Caco-2 (cell line): ENCODE measurements around the gene SLC22A13. TPM values are rescaled to one million over a fixed set of nuclear protein-coding genes. Genes with fewer than 3 reads are reported as not detected.
"Not testable (repeated sequence)": the region's sequence is repeated elsewhere in the genome, so short reads cannot be mapped to it uniquely, and the experiment has no call there.

Experiments
- BruUV-seq: library from RNA; stranded (reverse); fragments of 400-500 nt; replicated peaks from 2 replicates; lab custom pipeline; 2021; lab: Mats Ljungman, UMichigan
- CTCF ChIA-PET: fragments of 300-600 bp; sonication (Branson Sonifier 250); formaldehyde crosslinking; loops from one replicate; lab custom pipeline; 2022; ENCODE audit warnings: antibody characterized with exemption; lab: Charles Lee
- POLR2A ChIA-PET: fragments of 300-600 bp; sonication (Branson Sonifier 250); formaldehyde crosslinking; loops from one replicate; lab custom pipeline; 2022; ENCODE audit warnings: antibody characterized with exemption; lab: Charles Lee
- DNase-seq, 2 experiments: peaks; one replicate each; pipeline versions ENCODE4 v3.0.0 to v3.0.0-alpha.2; 2020 to 2022
- H3K27me3 ChIP-seq: replicated peaks from 2 replicates; pipeline ENCODE4 v1.6.0; 2011; ENCODE audit warnings: low read length; ENCODE audit not compliant: control insufficient read depth, insufficient read depth
- H3K36me3 ChIP-seq: 2 replicates; pipeline ENCODE4 v1.5.1; 2011; ENCODE audit warnings: low read length; ENCODE audit not compliant: control insufficient read depth, insufficient read depth
- H3K4me1 ChIP-seq: fragments of 250-450 bp; sonication (Bioruptor Pico); 2 replicates; pipeline ENCODE4 v1.5.1; 2020; ENCODE audit warnings: mild to moderate bottlenecking
- H3K4me3 ChIP-seq: 2 replicates; pipeline ENCODE4 v1.5.1; 2011; ENCODE audit warnings: low read depth, mild to moderate bottlenecking, control low read depth, low read length
- H3K9me3 ChIP-seq: fragments of 250-450 bp; sonication (Bioruptor Pico); 2 replicates; pipeline ENCODE4 v1.5.1; 2020; ENCODE audit warnings: mild to moderate bottlenecking, moderate library complexity
- H3K27ac Mint-ChIP-seq: one replicate; pipeline ENCODE4 v1.8.0; 2022; ENCODE audit warnings: mixed read lengths; ENCODE audit not compliant: unreplicated experiment
- H3K27me3 Mint-ChIP-seq: one replicate; pipeline ENCODE4 v1.8.0; 2022; ENCODE audit warnings: mixed read lengths; ENCODE audit not compliant: insufficient read depth, unreplicated experiment
- H3K36me3 Mint-ChIP-seq: one replicate; pipeline ENCODE4 v1.8.0; 2022; ENCODE audit warnings: mild to moderate bottlenecking, mixed read lengths; ENCODE audit not compliant: insufficient read depth, unreplicated experiment
- H3K4me1 Mint-ChIP-seq: one replicate; pipeline ENCODE4 v1.8.0; 2022; ENCODE audit warnings: low read depth, mixed read lengths; ENCODE audit not compliant: unreplicated experiment
- H3K4me3 Mint-ChIP-seq: one replicate; pipeline ENCODE4 v1.8.0; 2022; ENCODE audit warnings: mild to moderate bottlenecking, moderate library complexity, mixed read lengths; ENCODE audit not compliant: unreplicated experiment
- H3K9me3 Mint-ChIP-seq: one replicate; pipeline ENCODE4 v1.8.0; 2022; ENCODE audit warnings: mixed read lengths; ENCODE audit not compliant: unreplicated experiment
- CTCF ChIP-seq, 2 experiments: fragments of 200-600 bp in 1 of 2; IDR thresholded peaks; 1 replicate in 1 of 2; 2 replicates in 1 of 2; pipeline versions ENCODE4 v1.5.1 to v1.8.0; 2011 to 2022; ENCODE audit warnings: antibody characterized with exemption in 1 of 2, control low read depth in 1 of 2, inconsistent platforms in 1 of 2, low read depth in 1 of 2, low read length in 1 of 2, mild to moderate bottlenecking in 1 of 2, moderate library complexity in 1 of 2; ENCODE audit not compliant: insufficient read depth in 1 of 2, severe bottlenecking in 1 of 2, unreplicated experiment in 1 of 2
- intact Hi-C: fragments of 100-400 bp; cut with micrococcal nuclease; formaldehyde crosslinking; loops from one replicate; pipeline ENCODE4 v1.10.0; 2022; ENCODE audit not compliant: unreplicated experiment
- total RNA-seq: library from RNA; stranded (reverse); gene quantifications from 2 replicates; pipeline ENCODE4 v1.2.3, GENCODE V29; 2022

Gene SLC22A13
- total RNA-seq, 1 experiment from 2014 or later: 0.36 TPM

- ChIA-PET POLR2A (no interaction called here), CTCF (no interaction called here)
- Histone ChIP-seq H3K9me3 (no peaks in the 10 kb centered on the region), H3K4me3 (no peak overlapping the region), H3K27me3 (no peaks in the 10 kb centered on the region), H3K36me3 (no peaks in the 10 kb centered on the region), H3K4me1 (no peaks in the 10 kb centered on the region)
- H3K9me3 Mint-ChIP-seq: peaks cover 8% of the 10 kb centered on the region
- DNase-seq: no peak
- no peaks in the 10 kb centered on the region for H3K4me1 Mint-ChIP-seq
- BruUV-seq: no TSS peak
- intact Hi-C loops: no loop called here
- H3K36me3 Mint-ChIP-seq: no peaks in the 10 kb centered on the region
- no peak for TF ChIP-seq CTCF (IDR thresholded peaks at IDR 0.05; ENCODE audit: insufficient read depth in 1 of 2, low read depth in 1 of 2, low read length in 1 of 2, severe bottlenecking in 1 of 2, unreplicated experiment in 1 of 2)
- H3K27ac Mint-ChIP-seq: no peak overlapping the region
- H3K4me3 Mint-ChIP-seq: no peak overlapping the region
- H3K27me3 Mint-ChIP-seq: peaks cover 6% of the 10 kb centered on the region
These were observed 19.1 kb downstream of the SLC22A13 start for GRCh38 chr3:38284756-38285150.

GRCh38 chr3:38289286-38290217 is 23.9 kb downstream of the SLC22A13 start:
- BruUV-seq, H3K27me3 Mint-ChIP-seq, H3K36me3 ChIP-seq, H3K4me1 ChIP-seq, DNase-seq, H3K27me3 ChIP-seq, intact Hi-C loops, H3K9me3 Mint-ChIP-seq, H3K4me3 Mint-ChIP-seq, CTCF ChIA-PET, POLR2A ChIA-PET, H3K4me1 Mint-ChIP-seq, H3K4me3 ChIP-seq, H3K9me3 ChIP-seq, H3K27ac Mint-ChIP-seq, H3K36me3 Mint-ChIP-seq: not testable (repeated sequence)

- DNase-seq, BruUV-seq, H3K27me3 ChIP-seq, H3K9me3 Mint-ChIP-seq, intact Hi-C loops, H3K27ac Mint-ChIP-seq, CTCF ChIA-PET, H3K4me3 Mint-ChIP-seq, H3K36me3 ChIP-seq, POLR2A ChIA-PET, H3K27me3 Mint-ChIP-seq, H3K4me1 ChIP-seq, H3K4me1 Mint-ChIP-seq, H3K36me3 Mint-ChIP-seq, H3K9me3 ChIP-seq, H3K4me3 ChIP-seq: not testable (repeated sequence)
These were observed 31.4 kb downstream of the SLC22A13 start for GRCh38 chr3:38297053-38297452.

GRCh38 chr3:38297537-38297936 is 31.9 kb downstream of the SLC22A13 start:
- POLR2A ChIA-PET: no interaction called here
- Histone ChIP-seq H3K27me3 (no peaks in the 10 kb centered on the region), H3K36me3 (no peaks in the 10 kb centered on the region), H3K4me3 (no peak overlapping the region), H3K9me3 (no peaks in the 10 kb centered on the region), H3K4me1 (no peaks in the 10 kb centered on the region)
- no peak for DNase-seq
- no peak for TF ChIP-seq CTCF (IDR thresholded peaks at IDR 0.05; ENCODE audit: insufficient read depth in 1 of 2, low read depth in 1 of 2, low read length in 1 of 2, severe bottlenecking in 1 of 2, unreplicated experiment in 1 of 2)
- Mint-ChIP-seq H3K9me3 (no peaks in the 10 kb centered on the region), H3K27ac (no peak overlapping the region), H3K4me3 (no peak overlapping the region), H3K36me3 (no peaks in the 10 kb centered on the region), H3K27me3 (peaks cover 3% of the 10 kb centered on the region), H3K4me1 (no peaks in the 10 kb centered on the region)
- intact Hi-C loops: no loop called here
- BruUV-seq: no TSS peak
- CTCF ChIA-PET: interaction anchor here (0.5 to 1.5 kb wide), 5 partner anchors 18 to 157 kb away, joined by 3 to 5 read pairs (median 4); partner anchors contain the start of gene XYLB
